Astrocyte (in vitro differentiated cells and primary cell): Measurements from ENCODE around the gene ARID3C.

ENCODE experiments used
- EZH2 ChIP-seq: IDR thresholded peaks from 2 replicates; pipeline ENCODE4 v1.6.1; 2012; ENCODE audit warnings: mild to moderate bottlenecking, low read length, inconsistent platforms; ENCODE audit not compliant: insufficient read depth
- TF ChIP-seq, protein P1 (sequence below): IDR thresholded peaks from 2 replicates; pipeline ENCODE4 v1.5.1; 2011; ENCODE audit warnings: low read depth, mild to moderate bottlenecking, inconsistent platforms, low read length, moderate library complexity; ENCODE audit not compliant: insufficient read depth

DNA sequence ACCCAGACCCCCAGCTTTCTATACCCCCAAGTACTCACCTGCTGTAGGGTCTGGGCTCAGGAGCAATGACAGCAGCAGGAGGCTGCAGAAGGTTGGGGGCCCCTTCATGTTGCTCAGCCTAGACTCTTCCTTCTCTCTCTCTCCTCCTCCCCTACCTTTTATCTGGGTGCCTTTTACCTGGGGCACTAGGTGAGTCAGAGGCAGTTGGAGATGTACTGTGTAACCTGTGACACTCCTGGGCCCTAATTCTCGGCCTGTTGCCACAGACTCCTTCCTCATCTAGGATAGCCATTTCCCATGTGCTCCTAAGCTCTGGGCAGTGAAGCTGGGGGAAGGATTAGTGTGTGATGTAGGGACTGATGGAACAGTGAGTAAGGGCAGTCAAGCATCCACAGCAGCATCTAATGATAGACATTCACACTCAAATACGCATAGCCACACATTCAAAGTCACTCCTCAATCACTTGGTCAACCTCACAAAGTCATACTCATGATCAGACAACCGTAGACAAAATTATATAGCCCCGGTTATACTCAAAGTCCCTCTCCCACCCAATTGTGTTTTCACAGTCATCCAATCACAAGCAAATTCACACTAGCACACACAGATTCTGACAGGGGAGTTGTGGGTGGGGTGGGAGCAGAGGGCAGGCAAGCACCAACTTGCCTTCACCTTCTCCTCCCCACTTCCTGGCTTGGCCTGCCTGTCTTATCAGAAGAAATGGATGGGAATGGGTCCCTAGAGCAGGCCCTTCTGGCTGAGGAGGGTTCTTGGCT, 33.8 kb upstream of the ARID3C start, which contains the start of gene CCL27:
- TF ChIP-seq, protein P1, sequence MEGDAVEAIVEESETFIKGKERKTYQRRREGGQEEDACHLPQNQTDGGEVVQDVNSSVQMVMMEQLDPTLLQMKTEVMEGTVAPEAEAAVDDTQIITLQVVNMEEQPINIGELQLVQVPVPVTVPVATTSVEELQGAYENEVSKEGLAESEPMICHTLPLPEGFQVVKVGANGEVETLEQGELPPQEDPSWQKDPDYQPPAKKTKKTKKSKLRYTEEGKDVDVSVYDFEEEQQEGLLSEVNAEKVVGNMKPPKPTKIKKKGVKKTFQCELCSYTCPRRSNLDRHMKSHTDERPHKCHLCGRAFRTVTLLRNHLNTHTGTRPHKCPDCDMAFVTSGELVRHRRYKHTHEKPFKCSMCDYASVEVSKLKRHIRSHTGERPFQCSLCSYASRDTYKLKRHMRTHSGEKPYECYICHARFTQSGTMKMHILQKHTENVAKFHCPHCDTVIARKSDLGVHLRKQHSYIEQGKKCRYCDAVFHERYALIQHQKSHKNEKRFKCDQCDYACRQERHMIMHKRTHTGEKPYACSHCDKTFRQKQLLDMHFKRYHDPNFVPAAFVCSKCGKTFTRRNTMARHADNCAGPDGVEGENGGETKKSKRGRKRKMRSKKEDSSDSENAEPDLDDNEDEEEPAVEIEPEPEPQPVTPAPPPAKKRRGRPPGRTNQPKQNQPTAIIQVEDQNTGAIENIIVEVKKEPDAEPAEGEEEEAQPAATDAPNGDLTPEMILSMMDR, result no peak
- TF ChIP-seq EZH2, result no peak
